Measurements from ENCODE around the gene SNX9.

SNX9 gene

DNA sequence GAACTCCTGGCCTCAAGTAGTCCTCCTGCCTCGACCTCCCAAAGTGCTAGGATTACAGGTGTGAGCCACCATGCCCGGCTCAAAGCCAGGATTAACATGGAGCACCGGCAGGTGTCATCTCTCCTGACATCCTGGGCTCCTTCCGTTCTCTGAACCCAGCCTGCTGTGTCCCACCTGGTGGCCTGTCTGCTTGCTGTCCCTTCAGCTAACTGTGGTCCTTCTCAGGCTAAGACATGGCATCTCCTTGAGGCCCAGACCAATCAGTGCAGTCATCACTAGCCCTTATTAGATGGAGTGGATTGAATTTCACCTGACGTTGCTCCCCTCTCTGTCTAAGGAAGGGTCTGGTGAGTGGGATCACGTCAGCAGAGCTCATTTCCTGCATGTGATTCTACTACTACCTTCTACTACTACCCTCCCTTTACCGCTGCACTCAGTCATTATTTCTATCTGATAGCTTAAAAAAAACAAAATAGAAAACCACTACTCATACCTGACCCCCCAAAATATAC lies 130.6 kb downstream of the SNX9 start:
- H3K27ac ChIP-seq: no peak overlapping the region
- TF ChIP-seq ZFX (IDR thresholded peaks at IDR 0.05): no peak
- TF ChIP-seq, protein P1, sequence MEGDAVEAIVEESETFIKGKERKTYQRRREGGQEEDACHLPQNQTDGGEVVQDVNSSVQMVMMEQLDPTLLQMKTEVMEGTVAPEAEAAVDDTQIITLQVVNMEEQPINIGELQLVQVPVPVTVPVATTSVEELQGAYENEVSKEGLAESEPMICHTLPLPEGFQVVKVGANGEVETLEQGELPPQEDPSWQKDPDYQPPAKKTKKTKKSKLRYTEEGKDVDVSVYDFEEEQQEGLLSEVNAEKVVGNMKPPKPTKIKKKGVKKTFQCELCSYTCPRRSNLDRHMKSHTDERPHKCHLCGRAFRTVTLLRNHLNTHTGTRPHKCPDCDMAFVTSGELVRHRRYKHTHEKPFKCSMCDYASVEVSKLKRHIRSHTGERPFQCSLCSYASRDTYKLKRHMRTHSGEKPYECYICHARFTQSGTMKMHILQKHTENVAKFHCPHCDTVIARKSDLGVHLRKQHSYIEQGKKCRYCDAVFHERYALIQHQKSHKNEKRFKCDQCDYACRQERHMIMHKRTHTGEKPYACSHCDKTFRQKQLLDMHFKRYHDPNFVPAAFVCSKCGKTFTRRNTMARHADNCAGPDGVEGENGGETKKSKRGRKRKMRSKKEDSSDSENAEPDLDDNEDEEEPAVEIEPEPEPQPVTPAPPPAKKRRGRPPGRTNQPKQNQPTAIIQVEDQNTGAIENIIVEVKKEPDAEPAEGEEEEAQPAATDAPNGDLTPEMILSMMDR (conservative IDR thresholded peaks at IDR 0.05): no peak

GRCh38 chr6:157954150-157955117 lies 131.4 kb downstream of the SNX9 start:
- no peak overlapping the region for H3K27ac ChIP-seq
- TF ChIP-seq, protein P1 (conservative IDR thresholded peaks at IDR 0.05): no peak
- TF ChIP-seq ZFX (IDR thresholded peaks at IDR 0.05): no peak

GRCh38 chr6:157955675-157956074 lies 132.6 kb downstream of the SNX9 start:
- no peak overlapping the region for H3K27ac ChIP-seq
- TF ChIP-seq, protein P1 (conservative IDR thresholded peaks at IDR 0.05): no peak
- no peak for TF ChIP-seq ZFX (IDR thresholded peaks at IDR 0.05)

DNA sequence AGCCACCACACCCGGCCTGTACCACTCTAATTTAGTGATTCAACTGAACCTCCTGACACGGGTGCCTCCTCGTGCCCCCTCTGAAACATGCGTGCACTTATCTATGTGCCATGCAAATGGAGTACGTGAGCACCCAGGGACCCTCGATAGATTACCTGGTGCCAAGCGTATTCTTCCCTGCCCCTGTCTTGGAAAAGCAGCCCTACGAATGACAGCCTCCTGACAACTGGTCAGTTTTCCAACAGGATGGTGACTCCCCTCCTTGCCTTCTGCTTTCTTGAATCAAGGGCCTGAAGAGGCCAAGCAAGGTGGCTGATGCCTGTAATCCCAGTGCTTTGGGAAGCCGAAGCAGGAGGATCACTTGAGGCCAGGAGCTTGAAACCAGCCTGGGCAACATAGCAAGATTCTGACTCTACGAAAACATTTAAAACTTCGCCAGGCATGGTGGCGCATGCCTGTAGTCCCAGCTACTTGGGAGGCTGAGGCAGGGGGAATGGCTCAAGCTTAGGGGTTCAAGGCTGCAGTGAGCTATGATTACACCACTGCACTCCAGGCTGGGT lies 133.2 kb downstream of the SNX9 start:
- TF ChIP-seq, protein P1 (conservative IDR thresholded peaks at IDR 0.05): no peak
- no peak for TF ChIP-seq ZFX (IDR thresholded peaks at IDR 0.05)
- H3K27ac ChIP-seq: no peak overlapping the region

DNA sequence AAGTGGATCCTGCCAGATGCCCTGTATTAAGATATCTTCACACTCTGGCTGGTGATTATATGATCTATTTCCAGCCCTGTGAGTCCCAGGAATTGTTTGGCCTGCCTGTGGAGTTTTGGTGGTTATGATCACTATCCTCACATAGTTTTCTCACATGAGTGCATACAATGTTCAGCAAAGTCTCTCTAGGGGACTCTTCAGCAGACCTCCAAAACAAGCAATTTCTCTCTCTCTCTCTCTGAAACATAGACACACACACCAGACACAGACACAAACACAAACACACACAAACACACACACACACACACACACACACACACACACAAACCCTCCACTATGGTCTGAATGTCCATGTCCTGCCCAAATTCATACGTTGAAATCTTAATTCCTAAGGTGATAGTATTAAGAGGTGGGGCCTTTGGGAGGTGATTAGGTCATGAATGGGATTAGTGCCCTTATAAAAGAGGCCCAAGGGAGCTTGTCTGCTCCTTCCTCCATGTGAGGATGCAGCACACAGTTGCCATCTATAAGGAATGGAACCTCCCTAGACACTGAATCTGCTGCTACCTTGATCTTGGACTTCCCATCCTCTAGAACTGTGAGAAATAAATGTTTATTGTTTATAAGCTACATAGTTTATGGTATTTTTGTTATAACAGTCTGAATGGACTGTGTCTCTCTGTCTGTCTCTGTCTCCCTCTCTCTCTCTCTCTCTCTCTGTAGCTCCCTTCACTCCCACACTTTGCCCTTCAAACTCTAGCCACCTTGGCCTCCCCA lies 136.6 kb downstream of the SNX9 start:
- no peak overlapping the region for H3K27ac ChIP-seq
- no peak for TF ChIP-seq ZFX (IDR thresholded peaks at IDR 0.05)
- TF ChIP-seq, protein P1 (conservative IDR thresholded peaks at IDR 0.05): no peak

DNA sequence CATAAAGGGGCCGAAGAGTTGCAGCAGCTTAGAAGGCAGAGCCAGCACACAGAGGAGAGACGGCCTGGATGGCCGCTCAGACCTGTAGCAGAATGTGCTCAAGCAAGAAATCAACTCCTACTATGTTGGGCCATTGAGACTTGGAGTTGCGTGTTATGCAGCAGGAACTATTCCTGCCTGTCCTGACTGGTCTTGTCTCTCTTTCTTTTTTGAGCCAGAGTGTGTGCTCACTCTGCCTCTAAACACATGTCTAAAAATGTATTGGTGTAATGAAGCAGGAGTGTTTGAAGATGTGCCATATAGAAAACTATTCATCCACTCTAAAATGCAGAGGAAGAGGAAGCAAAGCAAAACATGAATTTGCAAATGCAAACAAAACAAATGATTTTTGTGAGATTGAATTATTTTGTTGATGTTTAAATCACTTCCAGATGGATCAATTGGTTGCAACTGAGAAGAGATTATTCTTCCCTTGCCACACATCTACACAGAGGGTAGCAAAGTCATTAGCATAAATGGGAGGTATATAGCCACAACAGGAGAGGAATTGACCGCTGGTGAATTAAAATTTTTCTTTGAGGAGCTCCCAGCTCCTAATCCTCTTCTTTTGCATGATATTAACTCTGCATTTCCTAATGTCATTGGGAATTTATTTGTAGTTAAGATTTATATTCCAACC lies 138.2 kb downstream of the SNX9 start:
- H3K27ac ChIP-seq: no peak overlapping the region
- TF ChIP-seq ZFX (IDR thresholded peaks at IDR 0.05): no peak
- TF ChIP-seq, protein P1 (conservative IDR thresholded peaks at IDR 0.05): no peak
